A673 (cell line): Measurements from ENCODE around the gene GNGT2.

ENCODE experiments used
- CTCF ChIP-seq: fragments of 300-800, 200-600 bp; sonication (generic); conservative IDR thresholded peaks from 2 replicates; pipeline ENCODE4 v1.5.1; 2017; ENCODE audit warnings: low read depth, mild to moderate bottlenecking, antibody characterized with exemption, low read length, moderate library complexity, mixed read lengths
- EZH2 ChIP-seq: fragments of 200-600 bp; sonication (generic); IDR thresholded peaks from 2 replicates; pipeline ENCODE4 v1.6.1; 2017; ENCODE audit warnings: borderline replicate concordance, low read depth, mild to moderate bottlenecking, mixed read lengths, antibody characterized with exemption, low read length; ENCODE audit not compliant: poor library complexity, severe bottlenecking

- TF ChIP-seq CTCF (no peak), EZH2 (no peak)
These were observed 23.1 kb downstream of the GNGT2 start for GRCh38 chr17:49187301-49187700.
